Testis (tissue), 2 donors: ENCODE data around the gene NRCAM.

ENCODE experiments used
- CTCF ChIP-seq, 3 experiments: fragments of 450-650 bp in 2 of 3; fragments of 200-600 bp in 1 of 3; sonication (generic) in 1 of 3; IDR thresholded peaks; one replicate each; pipeline ENCODE4 v1.5.1; 2016 to 2019; ENCODE audit warnings: antibody characterized with exemption in 3 of 3, mild to moderate bottlenecking in 2 of 3, moderate library complexity in 1 of 3
- POLR2A ChIP-seq: fragments of 450-650 bp; IDR thresholded peaks from one replicate; pipeline ENCODE4 v1.6.1; 2017; ENCODE audit warnings: antibody characterized with exemption, mild to moderate bottlenecking, moderate library complexity

GRCh38 chr7:108270385-108271015, 185.7 kb downstream of the NRCAM start:
- no peak for TF ChIP-seq CTCF (IDR thresholded peaks at IDR 0.05)
- TF ChIP-seq POLR2A, result no peak
